AG08395 (cell line): ENCODE measurements around the gene TMEM135.
A peak's percentile ranks its signal among the peaks of the same experiment; 100 is the strongest.
"Not testable (repeated sequence)": the region's sequence is repeated elsewhere in the genome, so short reads cannot be mapped to it uniquely, and the experiment has no call there.

Source experiments
- DNase-seq: peaks from one replicate; pipeline ENCODE4 v3.0.0; 2012; ENCODE audit warnings: mixed read lengths, low spot score

TMEM135 gene

GRCh38 chr11:87037450-87038234, at the start of gene TMEM135:
Gene TMEM135, plus strand, starts transcription at chr11:87037934. Its CDS starts 112 bp downstream, at chr11:87038046.
- DNase-seq: peak; percentile 97

- no peak for DNase-seq
Measured at GRCh38 chr11:86988351-86988881, 49.3 kb upstream of the TMEM135 start.

- no peak for DNase-seq
Measured at GRCh38 chr11:86990031-86990430, 47.7 kb upstream of the TMEM135 start.

- peak; percentile 70 for DNase-seq
Measured at GRCh38 chr11:86990515-86990914, 47.2 kb upstream of the TMEM135 start.

GRCh38 chr11:86991341-86991740, 46.4 kb upstream of the TMEM135 start:
- no peak for DNase-seq

GRCh38 chr11:86992340-86992739, 45.4 kb upstream of the TMEM135 start:
- not testable (repeated sequence) for DNase-seq

GRCh38 chr11:86993031-86993430, 44.7 kb upstream of the TMEM135 start:
- DNase-seq: no peak

- no peak for DNase-seq
Measured at GRCh38 chr11:86996953-86997570, 40.7 kb upstream of the TMEM135 start.

- DNase-seq: no peak
Measured at GRCh38 chr11:86999388-86999787, 38.3 kb upstream of the TMEM135 start.

GRCh38 chr11:86999859-87000753, 37.6 kb upstream of the TMEM135 start:
- DNase-seq: no peak

- no peak for DNase-seq
Measured at GRCh38 chr11:87002918-87003317, 34.8 kb upstream of the TMEM135 start.

- not testable (repeated sequence) for DNase-seq
Measured at GRCh38 chr11:87004281-87004680, 33.5 kb upstream of the TMEM135 start.

- no peak for DNase-seq
Measured at GRCh38 chr11:87005569-87005921, 32.2 kb upstream of the TMEM135 start.

GRCh38 chr11:87006035-87006434, 31.7 kb upstream of the TMEM135 start:
- DNase-seq: no peak

GRCh38 chr11:87007963-87008362, 29.8 kb upstream of the TMEM135 start:
- DNase-seq: peak; percentile 45

GRCh38 chr11:87012089-87012488, 25.6 kb upstream of the TMEM135 start:
- no peak for DNase-seq

- DNase-seq: no peak
Measured at GRCh38 chr11:87012673-87013072, 25.1 kb upstream of the TMEM135 start.

- DNase-seq: no peak
Measured at GRCh38 chr11:87013912-87014825, 23.6 kb upstream of the TMEM135 start.

GRCh38 chr11:87015645-87016044, 22.1 kb upstream of the TMEM135 start:
- DNase-seq: no peak

GRCh38 chr11:87019613-87020271, 18.0 kb upstream of the TMEM135 start:
- DNase-seq: no peak

- DNase-seq: no peak
Measured at GRCh38 chr11:87020336-87020735, 17.4 kb upstream of the TMEM135 start.
